GM06990 (cell line): ENCODE measurements around the gene MAEA.

ENCODE experiments used
- DNase-seq: peaks from one replicate; pipeline ENCODE4 v3.0.0-alpha.2; 2011; ENCODE audit not compliant: insufficient read length; ENCODE audit errors: extremely low read depth
- H3K27me3 ChIP-seq: replicated peaks from 2 replicates; pipeline ENCODE4 v1.6.0; 2011; ENCODE audit warnings: low read length; ENCODE audit not compliant: control insufficient read depth, insufficient read depth
- H3K36me3 ChIP-seq: 2 replicates; pipeline ENCODE4 v1.5.1; 2011; ENCODE audit warnings: low read length; ENCODE audit not compliant: control insufficient read depth, insufficient read depth
- H3K4me3 ChIP-seq: replicated peaks from 2 replicates; pipeline ENCODE4 v1.5.1; 2011; ENCODE audit warnings: low read depth, mild to moderate bottlenecking, control low read depth, low read length
- CTCF ChIP-seq: IDR thresholded peaks from 2 replicates; pipeline ENCODE4 v1.5.1; 2011; ENCODE audit warnings: low read length, control low read depth, mild to moderate bottlenecking, inconsistent platforms; ENCODE audit not compliant: insufficient read depth, poor library complexity, severe bottlenecking

Gene MAEA

GRCh38 chr4:1312821-1313640 lies 23.3 kb downstream of the MAEA start:
- no peaks in the 10 kb centered on the region for H3K27me3 ChIP-seq
- H3K4me3 ChIP-seq, result no peak overlapping the region
- no peak for TF ChIP-seq CTCF
- DNase-seq, result no peak
- H3K36me3 ChIP-seq, result peaks cover 38% of the 10 kb centered on the region

GRCh38 chr4:1315306-1315705 lies 25.6 kb downstream of the MAEA start:
- no peak for DNase-seq
- Histone ChIP-seq H3K4me3 (no peak overlapping the region), H3K36me3 (peaks cover 45% of the 10 kb centered on the region), H3K27me3 (no peaks in the 10 kb centered on the region)
- no peak for TF ChIP-seq CTCF

- no peak overlapping the region for H3K4me3 ChIP-seq
- no peak for DNase-seq
- no peaks in the 10 kb centered on the region for H3K27me3 ChIP-seq
- H3K36me3 ChIP-seq, result peaks cover 45% of the 10 kb centered on the region
- no peak for TF ChIP-seq CTCF
Measured at GRCh38 chr4:1315836-1316536, 26.3 kb downstream of the MAEA start.

GRCh38 chr4:1316537-1317168 lies 27.0 kb downstream of the MAEA start:
- DNase-seq, result no peak
- Histone ChIP-seq H3K4me3 (no peak overlapping the region), H3K27me3 (no peaks in the 10 kb centered on the region), H3K36me3 (peaks cover 45% of the 10 kb centered on the region)
- no peak for TF ChIP-seq CTCF

GRCh38 chr4:1317177-1318045 lies 27.7 kb downstream of the MAEA start:
- no peak for TF ChIP-seq CTCF
- Histone ChIP-seq H3K36me3 (peaks cover 42% of the 10 kb centered on the region), H3K27me3 (no peaks in the 10 kb centered on the region), H3K4me3 (no peak overlapping the region)
- no peak for DNase-seq
